HepG2 (cell line): ENCODE measurements around the gene ARL3. TPM values are rescaled to one million over a fixed set of nuclear protein-coding genes. Genes with fewer than 3 reads are reported as not detected.

Source experiments
- ARID2 ChIP-seq: sonication (generic); formaldehyde crosslinking; IDR thresholded peaks from 2 replicates; pipeline ENCODE4 v1.8.1; 2022; ENCODE audit warnings: mild to moderate bottlenecking, missing genetic modification reagents, borderline replicate concordance
- FLYWCH1 ChIP-seq: sonication (generic); formaldehyde crosslinking; IDR thresholded peaks from 2 replicates; pipeline ENCODE4 v1.8.1; 2023; ENCODE audit warnings: mild to moderate bottlenecking, missing genetic modification reagents
- HNRNPK ChIP-seq: fragments of 200-400 bp; formaldehyde crosslinking; IDR thresholded peaks from 2 replicates; pipeline ENCODE4 v1.6.1; 2018; ENCODE audit warnings: low read length, low read depth, moderate library complexity, mild to moderate bottlenecking; ENCODE audit not compliant: poor library complexity, severe bottlenecking
- HNRNPLL ChIP-seq: fragments of 200-400 bp; formaldehyde crosslinking; IDR thresholded peaks from 2 replicates; pipeline ENCODE4 v1.6.1; 2017; ENCODE audit warnings: mild to moderate bottlenecking, low read depth, low read length; ENCODE audit not compliant: poor library complexity, severe bottlenecking
- NFKBIZ ChIP-seq: IDR thresholded peaks from 2 replicates; pipeline ENCODE4 v1.6.1; 2018; ENCODE audit warnings: missing genetic modification reagents, missing compliant biosample characterization
- NKX3-1 ChIP-seq: sonication (generic); formaldehyde crosslinking; IDR thresholded peaks from 2 replicates; pipeline ENCODE4 v1.5.0; 2020; ENCODE audit warnings: missing genetic modification reagents
- NRL ChIP-seq: sonication (generic); formaldehyde crosslinking; IDR thresholded peaks from 2 replicates; pipeline ENCODE4 v1.5.0; 2020; ENCODE audit warnings: missing genetic modification reagents, mild to moderate bottlenecking, moderate library complexity, borderline replicate concordance
- PHF20 ChIP-seq: sonication (generic); formaldehyde crosslinking; IDR thresholded peaks from 2 replicates; pipeline ENCODE4 v1.5.0; 2020; ENCODE audit warnings: mild to moderate bottlenecking, missing genetic modification reagents
- REST ChIP-seq, 2 experiments: IDR thresholded peaks; 2 replicates each; pipeline ENCODE4 v1.6.1; 2011 to 2012; ENCODE audit warnings: low read length in 2 of 2, borderline replicate concordance in 1 of 2, low read depth in 1 of 2, mild to moderate bottlenecking in 1 of 2, moderate library complexity in 1 of 2
- ZBTB44 ChIP-seq: sonication (generic); formaldehyde crosslinking; IDR thresholded peaks from 2 replicates; pipeline ENCODE4 v1.4.0; 2020; ENCODE audit warnings: missing genetic modification reagents
- ZFP62 ChIP-seq: sonication (generic); formaldehyde crosslinking; IDR thresholded peaks from 2 replicates; pipeline ENCODE4 v1.4.0; 2020; ENCODE audit warnings: missing genetic modification reagents
- ZNF18 ChIP-seq: sonication (generic); formaldehyde crosslinking; IDR thresholded peaks from 2 replicates; pipeline ENCODE4 v1.8.0; 2022; ENCODE audit warnings: mild to moderate bottlenecking, missing genetic modification reagents; ENCODE audit not compliant: insufficient replicate concordance
- ZNF460 ChIP-seq: sonication (generic); formaldehyde crosslinking; IDR thresholded peaks from 2 replicates; pipeline ENCODE4 v1.5.1; 2020; ENCODE audit warnings: missing genetic modification reagents, mild to moderate bottlenecking, borderline replicate concordance
- ZNF501 ChIP-seq: sonication (generic); formaldehyde crosslinking; IDR thresholded peaks from 2 replicates; pipeline ENCODE4 v1.5.1; 2020; ENCODE audit warnings: mild to moderate bottlenecking, moderate library complexity, missing genetic modification reagents
- ZNF549 ChIP-seq: sonication (generic); formaldehyde crosslinking; IDR thresholded peaks from 2 replicates; pipeline ENCODE4 v1.5.0; 2020; ENCODE audit warnings: missing genetic modification reagents
- ZNF770 ChIP-seq: sonication (generic); formaldehyde crosslinking; IDR thresholded peaks from 2 replicates; pipeline ENCODE4 v1.5.0; 2020; ENCODE audit warnings: mild to moderate bottlenecking, missing genetic modification reagents
- ZNF788 ChIP-seq: sonication (generic); formaldehyde crosslinking; IDR thresholded peaks from 2 replicates; pipeline ENCODE4 v1.5.0; 2020; ENCODE audit warnings: mild to moderate bottlenecking, missing genetic modification reagents, borderline replicate concordance
- ZSCAN30 ChIP-seq: sonication (generic); formaldehyde crosslinking; IDR thresholded peaks from 2 replicates; pipeline ENCODE4 v1.5.0; 2020; ENCODE audit warnings: mild to moderate bottlenecking, missing genetic modification reagents
- polyA plus RNA-seq, 8 experiments: library from polyadenylated mRNA; depleted of rRNA in 3 of 8; stranded (reverse) in 7 of 8; unstranded in 1 of 8; fragments of >200 nt; fragmentation: Illumina TruSeq in 4 of 8; extraction: Trizol in 4 of 8; gene quantifications; 2 replicates each; pipeline versions ENCODE4 v1.2.1 to v1.2.3, GENCODE V29; 2011 to 2016; ENCODE audit warnings: low read depth in 4 of 8, missing spikeins in 1 of 8, mixed read lengths in 1 of 8; ENCODE audit not compliant: insufficient read depth in 1 of 8
- total RNA-seq, 5 experiments: library from RNA; depleted of rRNA; stranded (reverse); fragments of >200 nt; fragmentation: Illumina TruSeq; extraction: Trizol; gene quantifications; 2 replicates each; pipeline ENCODE4 v1.2.3, GENCODE V29; 2016; ENCODE audit warnings: low read depth in 1 of 5

The ARL3 gene
- total and polyA plus RNA-seq, 2 of the 13 experiments (the other 11 are each of a cell fraction or from before 2014, with no cell fraction given) = 5.2 to 6.6 TPM

- no peak for TF ChIP-seq REST (IDR thresholded peaks at IDR 0.05; ENCODE audit: borderline replicate concordance in 1 of 2, low read depth in 1 of 2, low read length in 2 of 2)
- peak; percentile 18; the same call in 1 of the 2 replicates for TF ChIP-seq ZNF460 (CRISPR knock-in tag)
- 0 out of 2 replicates have a peak, but pooled peaks have one; percentile 61 for TF ChIP-seq NKX3-1 (CRISPR knock-in tag)
- no peak for TF ChIP-seq ZNF770 (CRISPR knock-in tag)
- no peak for TF ChIP-seq ZBTB44 (CRISPR knock-in tag)
- TF ChIP-seq ZSCAN30 (CRISPR knock-in tag) = no peak; the same call in 1 of the 2 replicates
- TF ChIP-seq ZNF501 (CRISPR knock-in tag) = no peak
- no peak for TF ChIP-seq ZNF788 (CRISPR knock-in tag)
- no peak for TF ChIP-seq ZNF549 (CRISPR knock-in tag)
- TF ChIP-seq NFKBIZ (CRISPR knock-in tag) = no peak
- no peak for TF ChIP-seq ZFP62
- TF ChIP-seq HNRNPK = no peak
- TF ChIP-seq HNRNPLL = peak; percentile 6
- peak; percentile 86 for TF ChIP-seq ARID2 (CRISPR knock-in tag)
- TF ChIP-seq NRL (CRISPR knock-in tag) = 0 out of 2 replicates have a peak, but pooled peaks have one; percentile 8
- TF ChIP-seq ZNF18 (CRISPR knock-in tag) = no peak
- TF ChIP-seq PHF20 = 0 out of 2 replicates have a peak, but pooled peaks have one; percentile 31
- TF ChIP-seq FLYWCH1 (CRISPR knock-in tag) = no peak
Observed at GRCh38 chr10:102714621-102715455, 641 bp upstream of the ARL3 start, which contains the start of gene SFXN2 (continued).
